ENCODE results near the gene TMEM40.

TMEM40 gene

DNA sequence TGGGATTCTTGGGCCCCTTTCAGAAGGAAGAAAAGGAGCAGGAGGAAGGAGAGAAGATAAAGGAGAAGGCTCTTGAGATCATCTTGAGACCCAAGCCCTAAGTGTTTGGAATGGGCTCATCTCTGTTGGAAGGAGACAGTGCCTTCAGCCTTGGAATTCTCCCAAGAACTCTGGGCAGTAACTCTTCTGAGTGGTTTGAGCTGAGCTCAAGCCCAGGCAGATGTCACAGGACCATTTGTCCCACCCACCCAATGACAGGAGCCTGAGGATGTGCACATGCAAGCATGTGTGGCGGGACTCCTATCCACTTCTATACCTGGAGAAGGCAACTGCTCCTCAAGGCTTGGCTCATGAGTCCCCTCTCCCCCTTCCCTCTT lies 14.6 kb upstream of the TMEM40 start:
- TF ChIP-seq, protein P1, sequence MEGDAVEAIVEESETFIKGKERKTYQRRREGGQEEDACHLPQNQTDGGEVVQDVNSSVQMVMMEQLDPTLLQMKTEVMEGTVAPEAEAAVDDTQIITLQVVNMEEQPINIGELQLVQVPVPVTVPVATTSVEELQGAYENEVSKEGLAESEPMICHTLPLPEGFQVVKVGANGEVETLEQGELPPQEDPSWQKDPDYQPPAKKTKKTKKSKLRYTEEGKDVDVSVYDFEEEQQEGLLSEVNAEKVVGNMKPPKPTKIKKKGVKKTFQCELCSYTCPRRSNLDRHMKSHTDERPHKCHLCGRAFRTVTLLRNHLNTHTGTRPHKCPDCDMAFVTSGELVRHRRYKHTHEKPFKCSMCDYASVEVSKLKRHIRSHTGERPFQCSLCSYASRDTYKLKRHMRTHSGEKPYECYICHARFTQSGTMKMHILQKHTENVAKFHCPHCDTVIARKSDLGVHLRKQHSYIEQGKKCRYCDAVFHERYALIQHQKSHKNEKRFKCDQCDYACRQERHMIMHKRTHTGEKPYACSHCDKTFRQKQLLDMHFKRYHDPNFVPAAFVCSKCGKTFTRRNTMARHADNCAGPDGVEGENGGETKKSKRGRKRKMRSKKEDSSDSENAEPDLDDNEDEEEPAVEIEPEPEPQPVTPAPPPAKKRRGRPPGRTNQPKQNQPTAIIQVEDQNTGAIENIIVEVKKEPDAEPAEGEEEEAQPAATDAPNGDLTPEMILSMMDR (IDR thresholded peaks at IDR 0.05; ENCODE audit: insufficient read depth, missing control alignments), result no peak
- no peak for FAIRE-seq
- no peak for DNase-seq (ENCODE audit: insufficient read length, low spot score)

DNA sequence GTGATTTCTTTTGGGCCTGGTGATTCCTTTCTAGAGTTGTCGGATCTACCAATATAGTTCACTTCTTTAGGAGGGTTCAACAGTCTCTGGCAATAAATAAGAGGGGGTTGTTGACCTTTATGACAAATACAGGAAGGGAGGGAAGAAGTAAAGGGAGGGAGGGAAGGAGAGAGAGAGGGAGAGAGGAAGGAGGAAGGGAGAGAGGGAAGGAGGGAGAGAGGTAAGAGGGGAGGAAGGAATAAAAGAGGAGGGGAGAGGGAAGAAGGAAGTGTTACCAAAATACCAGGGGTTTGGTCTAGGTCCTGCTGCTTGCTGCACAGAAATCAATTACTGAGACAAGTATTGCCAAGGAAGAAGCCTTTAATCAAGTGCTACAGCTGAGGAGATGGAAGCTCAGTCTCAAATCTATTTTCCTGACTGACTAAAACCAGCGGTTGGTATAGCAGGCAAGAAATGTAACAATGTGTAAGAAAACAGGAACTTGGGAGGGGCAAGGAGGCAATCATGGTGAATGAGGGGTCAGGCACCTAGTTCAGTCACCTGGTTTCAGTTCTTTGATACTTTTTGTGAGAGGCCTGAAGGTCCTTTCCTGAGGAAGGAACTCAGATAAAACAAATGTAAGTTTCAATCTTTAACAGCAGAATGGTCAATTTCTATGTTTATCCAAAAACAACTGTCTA lies 14.1 kb upstream of the TMEM40 start:
- FAIRE-seq (no peak), DNase-seq (ENCODE audit: insufficient read length, low spot score) (no peak)
- TF ChIP-seq, protein P1 (IDR thresholded peaks at IDR 0.05; ENCODE audit: insufficient read depth, missing control alignments), result no peak

- DNase-seq (ENCODE audit: insufficient read length, low spot score) (no peak), FAIRE-seq (no peak)
- TF ChIP-seq, protein P1 (IDR thresholded peaks at IDR 0.05; ENCODE audit: insufficient read depth, missing control alignments), result no peak
These were observed 13.4 kb upstream of the TMEM40 start for GRCh38 chr3:12772462-12772861.

GRCh38 chr3:12771236-12771635 lies 12.2 kb upstream of the TMEM40 start:
- FAIRE-seq (no peak), DNase-seq (ENCODE audit: insufficient read length, low spot score) (no peak)
- TF ChIP-seq, protein P1 (IDR thresholded peaks at IDR 0.05; ENCODE audit: insufficient read depth, missing control alignments), result no peak

- no peak for FAIRE-seq
- no peak for DNase-seq (ENCODE audit: insufficient read length, low spot score)
- TF ChIP-seq, protein P1 (IDR thresholded peaks at IDR 0.05; ENCODE audit: insufficient read depth, missing control alignments), result no peak
These were observed 10.7 kb upstream of the TMEM40 start for GRCh38 chr3:12769761-12770160.

- DNase-seq (ENCODE audit: insufficient read length, low spot score), result no peak
- TF ChIP-seq, protein P1 (IDR thresholded peaks at IDR 0.05; ENCODE audit: insufficient read depth, missing control alignments), result no peak
- FAIRE-seq, result no peak
These were observed 9.8 kb upstream of the TMEM40 start for GRCh38 chr3:12768579-12769527.

- FAIRE-seq, result no peak
- TF ChIP-seq, protein P1 (IDR thresholded peaks at IDR 0.05; ENCODE audit: insufficient read depth, missing control alignments), result no peak
These were observed 7.5 kb upstream of the TMEM40 start for GRCh38 chr3:12766541-12766940.

More at GRCh38 chr3:12766541-12766940, 7.5 kb upstream of the TMEM40 start:
- DNase-seq (ENCODE audit: insufficient read length, low spot score), result no peak

All from D721Med (cell line).